ENCODE measurements around the gene DUSP14.

The DUSP14 gene

DNA sequence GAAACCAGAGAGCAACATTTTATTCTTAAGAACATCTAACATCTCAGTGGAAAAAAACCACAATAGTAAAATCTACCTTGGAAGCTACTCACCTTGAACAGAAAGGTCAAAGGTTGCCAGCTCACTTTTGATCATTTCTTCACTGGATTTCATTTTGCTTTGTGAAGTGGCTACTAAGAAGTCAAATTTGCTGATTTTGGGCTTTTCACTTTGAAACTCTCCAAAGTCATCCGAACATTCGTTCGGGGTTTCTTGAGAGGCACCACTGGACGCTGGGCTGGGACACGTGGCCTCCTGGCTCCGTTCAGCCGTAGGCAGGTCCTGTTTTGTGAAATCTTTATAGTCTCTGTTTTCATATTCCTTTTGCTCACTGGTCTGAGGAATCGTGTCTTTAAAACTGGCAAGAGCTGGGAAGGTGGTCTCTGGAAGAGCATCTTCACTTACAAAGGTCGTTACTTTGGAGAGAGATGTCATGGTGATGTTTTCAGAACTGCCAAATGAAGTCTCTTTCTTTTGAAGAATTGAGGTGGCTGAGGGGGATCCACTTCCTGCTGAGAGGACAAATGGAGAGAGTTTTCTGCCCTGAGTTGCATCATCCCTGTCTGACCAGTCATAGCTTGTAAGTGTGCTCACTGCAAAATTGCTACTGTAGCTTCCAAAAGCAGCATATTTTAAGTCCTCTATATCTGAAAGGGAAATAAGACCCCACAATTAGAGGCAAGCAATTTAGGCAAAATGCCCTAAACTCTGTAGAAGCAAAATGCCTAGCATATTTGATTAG is 52.4 kb downstream of the DUSP14 start:
- TF ChIP-seq, protein P1, sequence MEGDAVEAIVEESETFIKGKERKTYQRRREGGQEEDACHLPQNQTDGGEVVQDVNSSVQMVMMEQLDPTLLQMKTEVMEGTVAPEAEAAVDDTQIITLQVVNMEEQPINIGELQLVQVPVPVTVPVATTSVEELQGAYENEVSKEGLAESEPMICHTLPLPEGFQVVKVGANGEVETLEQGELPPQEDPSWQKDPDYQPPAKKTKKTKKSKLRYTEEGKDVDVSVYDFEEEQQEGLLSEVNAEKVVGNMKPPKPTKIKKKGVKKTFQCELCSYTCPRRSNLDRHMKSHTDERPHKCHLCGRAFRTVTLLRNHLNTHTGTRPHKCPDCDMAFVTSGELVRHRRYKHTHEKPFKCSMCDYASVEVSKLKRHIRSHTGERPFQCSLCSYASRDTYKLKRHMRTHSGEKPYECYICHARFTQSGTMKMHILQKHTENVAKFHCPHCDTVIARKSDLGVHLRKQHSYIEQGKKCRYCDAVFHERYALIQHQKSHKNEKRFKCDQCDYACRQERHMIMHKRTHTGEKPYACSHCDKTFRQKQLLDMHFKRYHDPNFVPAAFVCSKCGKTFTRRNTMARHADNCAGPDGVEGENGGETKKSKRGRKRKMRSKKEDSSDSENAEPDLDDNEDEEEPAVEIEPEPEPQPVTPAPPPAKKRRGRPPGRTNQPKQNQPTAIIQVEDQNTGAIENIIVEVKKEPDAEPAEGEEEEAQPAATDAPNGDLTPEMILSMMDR (IDR thresholded peaks at IDR 0.05; ENCODE audit: borderline replicate concordance, extremely low read depth, low read length, poor library complexity, severe bottlenecking): no peak
- TF ChIP-seq EZH2 (IDR thresholded peaks at IDR 0.05; ENCODE audit: borderline replicate concordance, low read depth, low read length, severe bottlenecking): no peak
- Histone ChIP-seq H3K4me1 (ENCODE audit: insufficient read depth, low read length) (no peaks in the 10 kb centered on the region), H3K27ac (ENCODE audit: low read length) (no peak overlapping the region), H4K20me1 (ENCODE audit: insufficient read depth, low read length) (no peaks in the 10 kb centered on the region), H3K9ac (ENCODE audit: low read depth, low read length) (no peak overlapping the region), H3K9me3 (ENCODE audit: insufficient read depth, low read length, severe bottlenecking) (no peaks in the 10 kb centered on the region), H3K4me2 (ENCODE audit: insufficient read depth, low read length) (no peak overlapping the region), H3K4me3 (ENCODE audit: low read depth in 1 of 2, low read length in 2 of 2) (no peak overlapping the region), H3K79me2 (ENCODE audit: insufficient read depth, low read length) (peaks cover 6% of the 10 kb centered on the region; the same call in 1 of the 2 replicates), H2AFZ (ENCODE audit: low read depth, low read length) (no peak overlapping the region), H3K27me3 (ENCODE audit: insufficient read depth, low read length, poor library complexity) (no peaks in the 10 kb centered on the region), H3K36me3 (ENCODE audit: insufficient read depth, low read length) (peaks cover 72% of the 10 kb centered on the region)
- ATAC-seq (ENCODE audit: insufficient read depth, low read depth): no peak
- no peak for DNase-seq

DNA sequence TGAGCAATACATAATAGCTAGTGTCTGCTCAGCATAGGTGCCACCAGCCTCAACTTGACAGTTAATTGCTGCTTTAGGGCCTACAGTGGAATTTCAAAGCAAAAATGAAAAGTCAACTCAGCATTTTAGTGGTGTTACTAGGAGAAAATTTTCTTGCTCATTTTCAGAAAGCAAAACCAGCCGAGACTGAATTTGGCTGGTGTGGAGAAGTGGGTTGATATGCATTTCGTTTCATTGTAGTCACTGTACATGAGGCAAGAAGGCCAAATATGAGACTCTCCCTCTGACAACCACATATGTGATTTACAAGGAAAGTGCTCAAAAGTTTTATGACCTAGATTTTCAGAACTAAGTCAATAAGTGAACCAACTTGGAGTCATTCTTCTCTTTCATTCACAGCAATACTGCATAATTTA is 54.0 kb downstream of the DUSP14 start:
- H3K79me2 ChIP-seq (ENCODE audit: insufficient read depth, low read length): peaks cover 6% of the 10 kb centered on the region; the same call in 1 of the 2 replicates
- H3K27me3 ChIP-seq (ENCODE audit: insufficient read depth, low read length, poor library complexity): no peaks in the 10 kb centered on the region
- no peak overlapping the region for H3K9ac ChIP-seq (ENCODE audit: low read depth, low read length)
- H3K36me3 ChIP-seq (ENCODE audit: insufficient read depth, low read length): peaks cover 57% of the 10 kb centered on the region
- no peak for DNase-seq
- H2AFZ ChIP-seq (ENCODE audit: low read depth, low read length): no peak overlapping the region
- H3K4me2 ChIP-seq (ENCODE audit: insufficient read depth, low read length): no peak overlapping the region
- H3K9me3 ChIP-seq (ENCODE audit: insufficient read depth, low read length, severe bottlenecking): no peaks in the 10 kb centered on the region
- no peaks in the 10 kb centered on the region for H3K4me1 ChIP-seq (ENCODE audit: insufficient read depth, low read length)
- TF ChIP-seq, protein P1 (IDR thresholded peaks at IDR 0.05; ENCODE audit: borderline replicate concordance, extremely low read depth, low read length, poor library complexity, severe bottlenecking): no peak
- H3K4me3 ChIP-seq (ENCODE audit: low read depth in 1 of 2, low read length in 2 of 2): no peak overlapping the region
- no peak for ATAC-seq (ENCODE audit: insufficient read depth, low read depth)
- H4K20me1 ChIP-seq (ENCODE audit: insufficient read depth, low read length): no peaks in the 10 kb centered on the region
- no peak overlapping the region for H3K27ac ChIP-seq (ENCODE audit: low read length)

DNA sequence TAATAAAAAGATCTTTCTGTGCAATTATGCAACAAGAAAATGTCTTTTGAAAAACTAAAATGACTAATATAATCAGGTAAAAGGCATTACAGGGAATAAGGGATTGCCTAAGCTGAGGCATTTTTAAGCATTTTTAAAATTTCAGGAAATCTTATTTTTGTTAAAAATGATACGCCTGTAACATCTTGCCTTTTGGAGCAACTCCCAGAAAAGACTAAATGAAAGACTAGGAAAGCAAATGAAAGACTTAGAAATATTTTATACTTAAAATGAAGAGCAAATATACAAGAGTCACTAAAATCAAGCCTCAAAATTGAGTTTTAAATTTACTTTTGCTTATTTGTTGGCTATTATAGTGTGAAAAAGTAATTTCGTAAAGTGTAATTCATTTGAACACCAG is 55.8 kb downstream of the DUSP14 start:
- Histone ChIP-seq H4K20me1 (ENCODE audit: insufficient read depth, low read length) (peaks cover 3% of the 10 kb centered on the region; the same call in 1 of the 2 replicates), H3K9me3 (ENCODE audit: insufficient read depth, low read length, severe bottlenecking) (no peaks in the 10 kb centered on the region), H3K4me2 (ENCODE audit: insufficient read depth, low read length) (no peak overlapping the region), H3K9ac (ENCODE audit: low read depth, low read length) (no peak overlapping the region), H3K36me3 (ENCODE audit: insufficient read depth, low read length) (peaks cover 44% of the 10 kb centered on the region), H3K4me3 (ENCODE audit: low read depth in 1 of 2, low read length in 2 of 2) (no peak overlapping the region), H3K4me1 (ENCODE audit: insufficient read depth, low read length) (no peaks in the 10 kb centered on the region), H3K27ac (ENCODE audit: low read length) (no peak overlapping the region), H3K79me2 (ENCODE audit: insufficient read depth, low read length) (peaks cover 16% of the 10 kb centered on the region), H3K27me3 (ENCODE audit: insufficient read depth, low read length, poor library complexity) (no peaks in the 10 kb centered on the region), H2AFZ (ENCODE audit: low read depth, low read length) (no peak overlapping the region)
- ATAC-seq (ENCODE audit: insufficient read depth, low read depth): no peak
- no peak for DNase-seq
- TF ChIP-seq, protein P1 (IDR thresholded peaks at IDR 0.05; ENCODE audit: borderline replicate concordance, extremely low read depth, low read length, poor library complexity, severe bottlenecking): no peak
- no peak for TF ChIP-seq EZH2 (IDR thresholded peaks at IDR 0.05; ENCODE audit: borderline replicate concordance, low read depth, low read length, severe bottlenecking)

Data from DND-41 (cell line).